ENCODE measurements around the gene PDPK1.

GRCh38 chr16:2508722-2509400 is 29.0 kb upstream of the PDPK1 start:
- TF ChIP-seq EZH2 (IDR thresholded peaks at IDR 0.05; ENCODE audit: low read length, missing control alignments) (no peak), CTCF (conservative IDR thresholded peaks at IDR 0.05 in 1 of 2, IDR thresholded peaks at IDR 0.05 in 1 of 2; ENCODE audit: low read depth in 1 of 2, low read length in 2 of 2) (no peak)
